Renal cortex interstitium (tissue), 11 donors: ENCODE measurements around the gene PLK1. TPM values are rescaled to one million over a fixed set of nuclear protein-coding genes. Genes with fewer than 3 reads are reported as not detected.
"Not testable (repeated sequence)": the region's sequence is repeated elsewhere in the genome, so short reads cannot be mapped to it uniquely, and the experiment has no call there.

Experiments used
- DNase-seq, 11 donors: peaks; one replicate each; pipeline ENCODE4 v3.0.0-alpha.2; 2013; ENCODE audit warnings: low read depth in 9 of 11, low spot score in 4 of 11; ENCODE audit errors: extremely low read depth in 1 of 11
- polyA plus RNA-seq, 3 donors: library from polyadenylated mRNA; unstranded; fragments of 120-200 nt; gene quantifications; one replicate each; pipeline ENCODE4 v1.2.1, GENCODE V29; 2013; ENCODE audit not compliant: insufficient read length in 3 of 3

PLK1 gene
- polyA plus RNA-seq, 3 donors, result 24.1 to 32.7 (median 31.2) TPM

- DNase-seq, result not testable (repeated sequence)
Measured at GRCh38 chr16:23737423-23738028, 58.8 kb downstream of the PLK1 start.

GRCh38 chr16:23739516-23739915 lies 60.8 kb downstream of the PLK1 start:
- DNase-seq, result no peak

Other genes starting within 250 kb of the PLK1 start
- gene COG7, start 225.7 kb upstream of the PLK1 start, polyA plus RNA-seq, result 10 to 100 TPM; 23.7 to 42.1 (median 26.2) TPM
- gene GGA2, start 168.4 kb upstream of the PLK1 start, polyA plus RNA-seq, result 100 to 1,000 TPM; 124 to 170 (median 164) TPM
- gene EARS2, start 121.5 kb upstream of the PLK1 start, polyA plus RNA-seq, result 10 to 100 TPM; 27.8 to 32.1 (median 28.9) TPM
- 10 to 100 TPM; 73.4 to 81.0 (median 74.8) TPM for gene UBFD1, start 121.2 kb upstream of the PLK1 start, polyA plus RNA-seq
- gene NDUFAB1, start 82.6 kb upstream of the PLK1 start, polyA plus RNA-seq, result 100 to 1,000 TPM in 2 of 3 donors, 10 to 100 TPM in 1; 81.8 to 103 (median 100) TPM
- 10 to 100 TPM; 19.2 to 25.2 (median 22.6) TPM for gene PALB2, start 37.6 kb upstream of the PLK1 start, polyA plus RNA-seq
- gene DCTN5, start 37.4 kb upstream of the PLK1 start, polyA plus RNA-seq, result 10 to 100 TPM; 69.7 to 72.1 (median 71.7) TPM
- gene ERN2, start 34.3 kb downstream of the PLK1 start, polyA plus RNA-seq, result under 1 TPM; 0.19 to 0.49 (median 0.47) TPM
- 1 to 10 TPM; 1.7 to 2.3 (median 1.9) TPM for gene CHP2, start 76.1 kb downstream of the PLK1 start, polyA plus RNA-seq
- 1 to 10 TPM; 4.1 to 5.4 (median 4.2) TPM for gene PRKCB, start 157.1 kb downstream of the PLK1 start, polyA plus RNA-seq